ACC112 (cell line): ENCODE data around the gene ROR1.

Source experiments
- H2AFZ ChIP-seq: fragments of 200-600 bp; sonication (generic); one replicate; pipeline ENCODE4 v1.6.0; 2017; ENCODE audit warnings: antibody characterized with exemption, low read length; ENCODE audit not compliant: unreplicated experiment
- H3K27ac ChIP-seq: fragments of 200-600 bp; sonication (generic); 2 replicates; pipeline ENCODE4 v1.5.1; 2014; ENCODE audit warnings: low read depth, mild to moderate bottlenecking, antibody characterized with exemption, low read length, moderate library complexity
- H3K27me3 ChIP-seq: fragments of 200-600 bp; sonication (generic); 2 replicates; pipeline ENCODE4 v1.6.1; 2014; ENCODE audit warnings: mild to moderate bottlenecking, antibody characterized with exemption, low read length, moderate library complexity, mixed read lengths; ENCODE audit not compliant: insufficient read depth
- H3K36me3 ChIP-seq: fragments of 200-600 bp; sonication (generic); 2 replicates; pipeline ENCODE4 v1.6.1; 2016; ENCODE audit warnings: mild to moderate bottlenecking, antibody characterized with exemption, low read length, moderate library complexity, mixed read lengths; ENCODE audit not compliant: insufficient read depth
- H3K4me1 ChIP-seq: fragments of 200-600 bp; sonication (generic); one replicate; pipeline ENCODE4 v1.6.1; 2016; ENCODE audit warnings: low read length, mixed read lengths; ENCODE audit not compliant: insufficient read depth, unreplicated experiment, control insufficient read depth
- H3K4me3 ChIP-seq: fragments of 200-600 bp; sonication (generic); 2 replicates; pipeline ENCODE4 v1.5.1; 2014; ENCODE audit warnings: mild to moderate bottlenecking, low read depth, low read length
- H3K79me2 ChIP-seq: fragments of 200-600 bp; sonication (generic); one replicate; pipeline ENCODE4 v1.6.0; 2016; ENCODE audit warnings: low read length; ENCODE audit not compliant: control insufficient read depth, unreplicated experiment, insufficient read depth

The ROR1 gene

DNA sequence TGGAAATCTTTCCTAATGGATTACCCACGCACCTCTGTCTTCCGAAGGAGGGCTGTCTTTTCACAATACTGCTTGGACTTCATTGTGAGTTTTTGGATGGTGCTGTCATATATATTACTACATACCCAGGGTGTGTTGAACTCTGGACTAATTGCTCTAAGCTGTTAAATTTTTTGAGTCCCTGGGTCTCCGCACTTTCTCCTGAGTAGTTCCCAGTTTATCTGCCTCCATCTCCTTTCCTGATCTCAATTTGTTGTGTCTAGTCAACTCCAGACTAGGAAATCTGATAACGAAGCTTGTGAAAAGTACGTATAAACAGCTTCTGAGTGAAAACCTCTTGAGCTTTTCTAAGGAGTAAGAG, 211.1 kb downstream of the ROR1 start:
- Histone ChIP-seq H2AFZ (no peak overlapping the region), H3K4me1 (peaks cover 5% of the 10 kb centered on the region), H3K36me3 (no peaks in the 10 kb centered on the region), H3K4me3 (no peak overlapping the region), H3K79me2 (no peaks in the 10 kb centered on the region), H3K27ac (no peak overlapping the region), H3K27me3 (no peaks in the 10 kb centered on the region)

DNA sequence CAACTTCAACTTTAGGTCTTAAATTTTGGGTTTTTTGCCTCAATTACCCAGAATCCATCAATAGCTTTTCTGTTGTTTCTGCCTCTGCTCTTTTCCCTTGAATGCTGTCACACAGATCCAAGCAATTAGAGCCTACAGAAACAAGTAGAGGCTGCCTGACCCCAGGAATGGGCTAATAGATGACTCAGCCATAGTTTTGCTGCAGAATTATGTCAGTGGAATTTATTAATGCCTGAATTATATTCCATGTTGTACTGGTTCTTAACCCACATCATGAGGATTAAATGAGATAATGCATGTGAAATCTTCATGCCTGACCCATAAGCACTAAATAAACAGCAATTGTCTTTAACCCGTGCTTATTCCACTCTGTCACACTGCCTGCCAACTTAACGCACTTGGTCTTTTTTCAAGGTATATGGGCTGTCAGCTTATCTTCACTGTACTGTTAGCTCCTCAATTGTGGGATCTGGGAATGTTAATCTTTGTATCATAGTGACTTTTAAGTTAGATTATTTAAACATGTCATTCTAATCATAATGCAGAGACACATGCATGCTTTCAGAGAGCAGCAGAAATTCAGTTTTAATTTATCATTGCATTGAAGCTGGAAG, 213.3 kb downstream of the ROR1 start:
- Histone ChIP-seq H3K4me3 (no peak overlapping the region), H2AFZ (no peak overlapping the region), H3K36me3 (no peaks in the 10 kb centered on the region), H3K79me2 (no peaks in the 10 kb centered on the region), H3K4me1 (peaks cover 5% of the 10 kb centered on the region), H3K27me3 (no peaks in the 10 kb centered on the region), H3K27ac (no peak overlapping the region)

DNA sequence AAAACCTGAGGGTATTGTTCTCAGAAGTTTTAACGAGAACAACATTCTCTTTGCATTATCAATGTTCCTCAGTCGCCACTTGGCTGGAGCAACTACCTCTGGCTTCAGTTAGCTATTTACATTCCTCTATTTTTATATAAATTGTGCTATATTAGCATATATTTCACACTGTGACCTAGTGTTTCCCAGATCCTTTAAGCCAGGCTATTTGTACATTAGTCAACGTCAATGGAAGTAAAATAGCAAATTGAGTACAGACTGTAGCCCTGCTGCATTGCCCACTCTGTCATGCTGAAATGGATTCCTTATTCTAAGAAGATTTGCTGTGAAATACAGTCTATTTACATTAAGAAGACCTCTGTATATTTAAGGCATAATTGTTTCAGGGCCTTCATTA, 213.8 kb downstream of the ROR1 start:
- H3K79me2 ChIP-seq = no peaks in the 10 kb centered on the region
- H3K4me3 ChIP-seq = no peak overlapping the region
- no peaks in the 10 kb centered on the region for H3K27me3 ChIP-seq
- peaks cover 5% of the 10 kb centered on the region for H3K4me1 ChIP-seq
- no peak overlapping the region for H3K27ac ChIP-seq
- no peak overlapping the region for H2AFZ ChIP-seq
- H3K36me3 ChIP-seq = no peaks in the 10 kb centered on the region

DNA sequence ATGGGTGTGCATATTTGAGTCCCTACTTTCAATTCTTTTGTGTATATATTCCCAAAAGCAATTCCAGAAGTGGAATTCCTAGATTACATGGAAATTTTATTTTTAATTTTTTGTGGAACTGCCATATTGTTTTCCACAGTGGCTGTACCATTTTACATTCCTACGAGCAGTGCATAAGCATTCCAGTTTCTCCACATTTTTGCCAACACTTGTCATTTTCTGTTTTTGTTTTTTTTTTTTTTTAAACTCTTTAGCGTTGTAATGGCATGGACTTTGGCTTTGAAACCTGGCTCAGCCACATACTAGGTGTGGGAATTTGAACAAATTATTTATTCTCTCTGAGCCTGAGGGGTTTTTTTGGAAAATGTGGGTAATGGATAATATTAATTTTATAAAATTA, 215.1 kb downstream of the ROR1 start:
- no peaks in the 10 kb centered on the region for H3K79me2 ChIP-seq
- peaks cover 5% of the 10 kb centered on the region for H3K4me1 ChIP-seq

DNA sequence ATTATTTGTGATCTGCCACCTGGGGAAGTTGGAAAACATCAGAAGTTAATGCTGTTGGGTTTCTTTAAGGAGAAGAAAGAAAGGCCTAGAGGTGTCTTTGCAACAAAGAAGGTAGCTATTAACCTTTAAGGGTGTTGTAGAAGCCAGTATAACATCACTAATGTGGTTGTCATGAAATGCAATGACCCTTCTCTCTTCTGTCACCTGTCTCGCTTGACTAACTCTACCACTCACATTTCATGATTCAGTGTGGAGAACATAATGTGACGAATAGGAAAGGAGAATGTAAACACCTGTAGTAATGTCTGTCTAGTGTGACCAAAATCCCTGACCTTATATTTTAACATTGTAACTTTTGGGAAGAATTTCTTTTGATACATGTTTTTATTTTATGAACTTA, 217.9 kb downstream of the ROR1 start:
- H3K4me3 ChIP-seq = no peak overlapping the region
- no peaks in the 10 kb centered on the region for H3K27me3 ChIP-seq
- H2AFZ ChIP-seq = no peak overlapping the region
- H3K36me3 ChIP-seq = no peaks in the 10 kb centered on the region
- no peak overlapping the region for H3K27ac ChIP-seq
- no peaks in the 10 kb centered on the region for H3K79me2 ChIP-seq
- peaks cover 5% of the 10 kb centered on the region for H3K4me1 ChIP-seq

More for the DNA sequence above, 215.1 kb downstream of the ROR1 start:
- H2AFZ ChIP-seq = no peak overlapping the region
- H3K36me3 ChIP-seq = no peaks in the 10 kb centered on the region
- H3K27me3 ChIP-seq = no peaks in the 10 kb centered on the region
- no peak overlapping the region for H3K27ac ChIP-seq
- H3K4me3 ChIP-seq = no peak overlapping the region

DNA sequence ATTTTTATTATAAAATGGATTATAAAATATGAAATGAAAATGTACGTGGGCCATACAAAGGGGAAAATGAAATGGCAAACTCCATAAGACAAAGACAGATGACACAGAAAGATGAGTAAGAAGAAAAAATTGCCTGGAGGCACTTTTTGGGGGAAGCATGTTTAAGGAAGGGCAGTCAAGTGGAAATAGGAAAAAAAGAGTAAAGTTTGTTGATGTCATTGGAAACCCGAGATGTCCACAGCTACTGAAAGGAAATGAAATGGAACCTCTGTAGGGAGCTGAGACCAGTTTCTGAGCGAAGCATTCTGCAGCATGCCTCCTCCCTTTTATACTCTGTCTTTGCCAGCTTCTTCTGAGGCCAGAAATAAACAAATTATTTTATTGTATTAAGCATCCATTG, 226.2 kb downstream of the ROR1 start:
- Histone ChIP-seq H3K4me3 (no peak overlapping the region), H3K4me1 (peaks cover 19% of the 10 kb centered on the region), H2AFZ (no peak overlapping the region), H3K27me3 (no peaks in the 10 kb centered on the region), H3K27ac (no peak overlapping the region), H3K79me2 (no peaks in the 10 kb centered on the region), H3K36me3 (no peaks in the 10 kb centered on the region)

DNA sequence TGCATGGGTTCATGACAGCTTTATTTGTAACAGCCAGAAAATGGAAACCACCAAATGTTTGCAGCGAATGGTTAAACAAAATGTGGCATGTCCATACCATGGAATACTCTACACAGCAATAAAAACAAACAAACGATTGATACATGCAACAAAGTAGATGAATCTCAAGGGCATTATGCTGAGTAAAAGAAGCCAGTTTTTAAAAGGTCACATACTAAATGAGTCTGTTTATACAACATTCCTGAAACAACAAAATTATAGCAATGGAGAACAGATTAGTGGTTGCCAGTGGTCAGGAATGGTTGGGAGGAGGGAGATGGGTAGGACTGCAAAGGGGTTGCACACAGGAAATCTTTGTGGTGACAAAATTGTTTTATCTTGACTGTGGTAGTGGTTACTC, 227.2 kb downstream of the ROR1 start:
- Histone ChIP-seq H3K27me3 (no peaks in the 10 kb centered on the region), H3K36me3 (no peaks in the 10 kb centered on the region), H2AFZ (no peak overlapping the region), H3K4me3 (no peak overlapping the region), H3K27ac (no peak overlapping the region), H3K79me2 (no peaks in the 10 kb centered on the region), H3K4me1 (peaks cover 30% of the 10 kb centered on the region)

DNA sequence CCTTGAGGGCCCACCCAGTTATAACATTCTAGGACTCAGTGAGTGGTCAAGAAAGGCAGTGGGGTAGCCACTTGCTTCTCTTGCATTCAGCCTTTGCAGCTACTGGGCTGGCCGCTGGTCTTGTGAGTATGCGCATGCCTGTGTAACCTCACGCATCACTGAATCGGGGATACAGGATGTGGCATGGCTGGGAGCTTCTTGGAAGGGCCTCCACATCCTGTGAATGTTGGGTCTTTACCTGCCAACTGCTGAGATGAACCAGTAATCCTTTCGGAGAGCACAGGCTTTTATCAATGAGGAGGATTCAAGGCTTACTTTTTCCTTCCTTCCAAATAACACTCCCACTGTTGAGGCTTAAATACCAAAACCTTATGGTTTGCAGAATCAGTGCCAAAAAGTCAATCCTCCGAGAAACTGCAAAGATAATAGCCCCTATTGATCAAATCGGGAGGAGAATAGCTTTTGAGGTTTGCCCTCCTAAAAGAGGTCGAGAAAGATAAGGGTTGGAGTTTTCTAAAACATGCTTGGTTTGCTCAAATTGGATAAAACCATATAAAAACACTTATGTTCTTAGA, 230.7 kb downstream of the ROR1 start:
- Histone ChIP-seq H3K4me1 (peaks cover 40% of the 10 kb centered on the region), H3K27me3 (no peaks in the 10 kb centered on the region), H3K36me3 (no peaks in the 10 kb centered on the region), H3K79me2 (no peaks in the 10 kb centered on the region), H3K4me3 (no peak overlapping the region), H3K27ac (no peak overlapping the region), H2AFZ (no peak overlapping the region)

DNA sequence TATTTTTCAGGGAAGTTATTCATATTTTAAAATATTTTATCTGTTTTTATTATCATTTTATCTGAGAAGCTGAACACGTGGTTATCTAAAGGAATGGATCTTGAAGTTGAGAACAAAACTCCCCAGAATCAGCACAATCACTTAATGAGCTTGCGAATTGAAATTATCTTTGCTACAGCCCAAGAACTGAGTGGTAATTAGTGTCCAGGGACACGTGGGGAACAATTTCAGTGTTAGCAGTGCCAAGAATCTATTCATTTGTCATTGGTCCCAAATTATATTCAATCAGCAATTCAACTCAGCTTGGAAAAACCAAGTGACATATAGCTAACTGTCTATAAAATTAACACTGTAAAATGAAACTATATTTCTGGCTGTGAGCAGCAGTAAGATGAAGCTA, 232.0 kb downstream of the ROR1 start:
- H2AFZ ChIP-seq = peak overlapping the region; percentile 41

DNA sequence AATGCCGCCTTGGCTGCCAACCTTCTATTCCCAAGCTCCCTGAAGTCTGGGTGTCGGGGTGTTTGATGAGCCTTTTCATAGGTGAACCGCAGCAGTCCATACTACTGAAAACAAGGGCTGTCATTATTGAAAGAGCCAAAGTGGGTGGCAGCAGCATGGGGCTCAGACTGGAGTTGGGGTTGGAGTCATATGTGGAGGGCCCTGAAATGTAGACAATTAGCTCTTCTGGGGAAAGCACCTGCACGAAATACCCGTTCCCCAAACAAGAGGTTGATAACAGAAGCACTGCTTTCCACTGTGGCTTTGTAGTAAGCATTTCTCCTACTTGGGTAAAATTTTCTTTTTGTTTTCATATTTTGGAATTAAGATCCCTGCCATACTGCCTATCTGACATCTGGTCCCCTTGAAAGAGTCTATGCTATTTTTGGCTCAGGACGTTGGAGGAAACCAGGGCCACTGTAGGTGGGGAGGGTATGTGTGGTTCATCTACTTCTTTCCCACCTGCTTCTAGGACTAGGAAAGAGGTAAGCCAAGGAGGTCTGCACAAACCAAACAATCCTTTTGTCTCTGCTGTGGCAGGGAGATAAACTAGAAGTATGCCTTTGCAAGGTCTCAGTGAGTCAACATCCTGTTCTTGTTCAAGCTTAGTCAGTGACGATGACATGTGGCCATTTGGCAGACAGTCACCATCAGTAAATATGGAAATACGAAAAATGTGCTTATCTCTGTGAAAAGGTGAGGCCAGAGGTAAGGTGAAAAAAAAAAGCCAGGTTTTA, 232.6 kb downstream of the ROR1 start:
- H3K79me2 ChIP-seq = no peaks in the 10 kb centered on the region
- H3K36me3 ChIP-seq = no peaks in the 10 kb centered on the region
- H3K27me3 ChIP-seq = no peaks in the 10 kb centered on the region
- H2AFZ ChIP-seq = peak overlapping the region; percentile 41
- peaks cover 25% of the 10 kb centered on the region for H3K4me1 ChIP-seq
- H3K27ac ChIP-seq = peak overlapping the region; percentile 54
- H3K4me3 ChIP-seq = peak overlapping the region; percentile 0; the same call in 1 of the 2 replicates

More for the DNA sequence above, 232.0 kb downstream of the ROR1 start:
- Histone ChIP-seq H3K36me3 (no peaks in the 10 kb centered on the region), H3K79me2 (no peaks in the 10 kb centered on the region), H3K27ac (peak overlapping the region; percentile 54), H3K4me1 (peaks cover 32% of the 10 kb centered on the region), H3K27me3 (no peaks in the 10 kb centered on the region), H3K4me3 (peak overlapping the region; percentile 0; the same call in 1 of the 2 replicates)

DNA sequence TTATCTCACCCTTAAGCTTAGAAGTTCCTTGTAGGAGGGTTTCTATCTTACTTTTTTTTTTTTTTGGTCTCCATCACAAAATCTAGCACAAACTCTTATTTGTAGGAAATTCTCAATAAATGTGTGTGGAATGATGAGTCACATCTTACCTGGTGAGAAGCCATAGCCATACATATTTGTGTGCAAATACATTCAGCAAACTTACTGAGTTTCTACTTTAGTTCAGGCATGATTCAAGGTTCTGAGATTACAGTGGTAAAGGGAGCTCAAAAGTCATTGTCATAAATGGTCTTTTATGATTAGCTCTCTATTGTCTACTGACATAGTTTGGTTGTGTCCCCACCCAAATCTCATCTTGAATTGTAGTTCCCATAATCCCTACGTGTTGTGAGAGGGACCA, 236.5 kb downstream of the ROR1 start:
- peaks cover 18% of the 10 kb centered on the region for H3K4me1 ChIP-seq
- H3K36me3 ChIP-seq = peaks cover 4% of the 10 kb centered on the region; the same call in 1 of the 2 replicates
- H2AFZ ChIP-seq = no peak overlapping the region
- H3K27ac ChIP-seq = no peak overlapping the region
- H3K27me3 ChIP-seq = no peaks in the 10 kb centered on the region
- no peak overlapping the region for H3K4me3 ChIP-seq
- H3K79me2 ChIP-seq = no peaks in the 10 kb centered on the region
